OCI-LY7 (cell line): Measurements from ENCODE around the gene SUPT5H.

ENCODE experiments used
- CTCF ChIP-seq: fragments of 200-600 bp; sonication (generic); conservative IDR thresholded peaks from 2 replicates; pipeline ENCODE4 v1.5.1; 2014; ENCODE audit warnings: mild to moderate bottlenecking, antibody characterized with exemption, low read length, moderate library complexity, mixed read lengths
- EZH2phosphoT487 ChIP-seq: fragments of 200-600 bp; sonication (generic); IDR thresholded peaks from 2 replicates; pipeline ENCODE4 v1.6.1; 2018; ENCODE audit warnings: low read depth, borderline replicate concordance, mild to moderate bottlenecking, mixed run types, antibody characterized with exemption, low read length, moderate library complexity, mixed read lengths

GRCh38 chr19:39423258-39424086 lies 21.9 kb upstream of the SUPT5H start:
- TF ChIP-seq CTCF (no peak), EZH2phosphoT487 (no peak)
